ENCODE data around the gene CCR4. TPM values are rescaled to one million over a fixed set of nuclear protein-coding genes. Genes with fewer than 3 reads are reported as not detected.

CCR4 gene
- total RNA-seq, 1 donor: not detected

- no peak overlapping the region for H3K4me3 ChIP-seq (ENCODE audit: insufficient read depth, low read length)
- no peaks in the 10 kb centered on the region for H4K20me1 ChIP-seq (ENCODE audit: insufficient read depth, low read length)
- no peaks in the 10 kb centered on the region for H3K27me3 ChIP-seq (ENCODE audit: insufficient read depth, low read length)
- H3K9me3 ChIP-seq (ENCODE audit: low read depth, low read length): no peaks in the 10 kb centered on the region
- TF ChIP-seq CTCF (IDR thresholded peaks at IDR 0.05; ENCODE audit: extremely low read depth, low read depth, low read length): no peak
- no peak for DNase-seq (ENCODE audit: insufficient read length, low spot score, missing footprints)
- no peaks in the 10 kb centered on the region for H3K4me1 ChIP-seq (ENCODE audit: insufficient read depth, low read length)
- H2AFZ ChIP-seq (ENCODE audit: low read length): no peak overlapping the region
- H3K4me2 ChIP-seq (ENCODE audit: insufficient read depth, low read length): no peak overlapping the region
- no peaks in the 10 kb centered on the region for H3K79me2 ChIP-seq (ENCODE audit: insufficient read depth, low read length)
- H3K27ac ChIP-seq (ENCODE audit: low read depth, low read length): no peak overlapping the region
- no peaks in the 10 kb centered on the region for H3K36me3 ChIP-seq (ENCODE audit: insufficient read depth, low read length)
These were observed 38.7 kb downstream of the CCR4 start for GRCh38 chr3:32990116-32990515.

DNA sequence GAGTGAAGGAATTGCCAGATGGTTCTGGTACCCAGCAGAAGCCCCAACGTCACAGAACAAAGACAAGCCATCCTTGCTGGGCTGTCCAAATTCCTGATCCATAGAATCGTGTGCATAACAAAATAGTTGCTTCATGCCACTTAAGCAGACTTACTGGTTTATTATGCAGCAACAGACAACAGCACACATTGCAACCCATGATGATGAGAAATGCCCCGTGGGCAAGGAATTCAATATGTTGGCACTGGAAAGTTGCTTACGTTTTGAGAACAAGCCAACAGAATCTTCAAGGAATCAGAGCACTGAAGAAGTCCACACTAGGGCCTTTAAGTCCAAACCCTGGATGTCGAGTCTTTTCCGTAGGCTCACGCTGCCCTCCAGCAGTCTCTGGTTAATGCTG is 40.3 kb downstream of the CCR4 start:
- TF ChIP-seq CTCF (IDR thresholded peaks at IDR 0.05; ENCODE audit: extremely low read depth, low read depth, low read length): no peak
- no peaks in the 10 kb centered on the region for H4K20me1 ChIP-seq (ENCODE audit: insufficient read depth, low read length)
- H3K4me3 ChIP-seq (ENCODE audit: insufficient read depth, low read length): no peak overlapping the region
- H3K36me3 ChIP-seq (ENCODE audit: insufficient read depth, low read length): peaks cover 1% of the 10 kb centered on the region
- H3K4me2 ChIP-seq (ENCODE audit: insufficient read depth, low read length): no peak overlapping the region
- H3K4me1 ChIP-seq (ENCODE audit: insufficient read depth, low read length): no peaks in the 10 kb centered on the region
- no peaks in the 10 kb centered on the region for H3K27me3 ChIP-seq (ENCODE audit: insufficient read depth, low read length)
- DNase-seq (ENCODE audit: insufficient read length, low spot score, missing footprints): no peak
- H2AFZ ChIP-seq (ENCODE audit: low read length): no peak overlapping the region
- no peaks in the 10 kb centered on the region for H3K79me2 ChIP-seq (ENCODE audit: insufficient read depth, low read length)
- no peak overlapping the region for H3K27ac ChIP-seq (ENCODE audit: low read depth, low read length)
- no peaks in the 10 kb centered on the region for H3K9me3 ChIP-seq (ENCODE audit: low read depth, low read length)

DNA sequence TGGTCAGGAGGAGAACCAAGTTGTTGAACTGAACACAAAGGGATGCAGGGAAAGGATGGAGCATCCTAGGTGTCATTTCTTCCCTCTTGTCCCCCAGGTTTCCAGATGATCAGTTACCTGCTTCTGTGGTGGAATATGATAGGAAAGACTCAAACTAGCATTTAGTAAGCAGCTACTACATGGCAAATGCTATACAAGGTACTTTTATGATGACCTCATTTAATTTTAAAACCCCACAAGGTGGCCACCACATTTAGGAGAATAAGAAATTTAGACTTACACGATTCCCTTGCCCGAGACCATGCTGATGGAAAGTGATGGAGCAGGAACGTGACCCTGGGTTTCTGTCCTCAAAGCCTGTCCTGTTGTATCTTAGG is 40.9 kb downstream of the CCR4 start:
- H3K4me3 ChIP-seq (ENCODE audit: insufficient read depth, low read length): no peak overlapping the region
- no peak for DNase-seq (ENCODE audit: insufficient read length, low spot score, missing footprints)
- H3K27ac ChIP-seq (ENCODE audit: low read depth, low read length): no peak overlapping the region
- no peak overlapping the region for H3K4me2 ChIP-seq (ENCODE audit: insufficient read depth, low read length)
- no peaks in the 10 kb centered on the region for H4K20me1 ChIP-seq (ENCODE audit: insufficient read depth, low read length)
- no peaks in the 10 kb centered on the region for H3K27me3 ChIP-seq (ENCODE audit: insufficient read depth, low read length)
- H3K36me3 ChIP-seq (ENCODE audit: insufficient read depth, low read length): peaks cover 3% of the 10 kb centered on the region
- H2AFZ ChIP-seq (ENCODE audit: low read length): no peak overlapping the region
- no peak for TF ChIP-seq CTCF (IDR thresholded peaks at IDR 0.05; ENCODE audit: extremely low read depth, low read depth, low read length)
- H3K4me1 ChIP-seq (ENCODE audit: insufficient read depth, low read length): no peaks in the 10 kb centered on the region
- H3K79me2 ChIP-seq (ENCODE audit: insufficient read depth, low read length): no peaks in the 10 kb centered on the region
- H3K9me3 ChIP-seq (ENCODE audit: low read depth, low read length): no peaks in the 10 kb centered on the region

DNA sequence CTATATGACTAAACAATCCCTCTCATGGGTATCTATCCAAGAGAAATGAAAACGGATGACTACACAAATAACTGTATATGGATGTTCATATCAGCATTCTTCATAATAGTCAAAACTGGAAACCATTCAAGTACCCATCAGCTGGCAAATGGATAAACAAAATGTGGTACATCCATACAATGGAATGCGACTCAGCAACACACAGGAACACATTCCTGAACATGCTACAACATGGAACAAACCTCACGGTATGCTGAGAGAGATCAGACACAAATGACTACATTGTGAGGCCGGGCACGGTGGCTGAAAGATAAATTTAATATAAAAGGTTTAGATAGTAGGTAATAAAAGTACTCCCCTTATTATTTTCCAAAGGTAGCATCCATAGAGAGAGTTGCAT is 42.6 kb downstream of the CCR4 start:
- Histone ChIP-seq H3K4me2 (ENCODE audit: insufficient read depth, low read length) (no peak overlapping the region), H3K9me3 (ENCODE audit: low read depth, low read length) (no peaks in the 10 kb centered on the region), H2AFZ (ENCODE audit: low read length) (no peak overlapping the region), H3K4me1 (ENCODE audit: insufficient read depth, low read length) (no peaks in the 10 kb centered on the region), H4K20me1 (ENCODE audit: insufficient read depth, low read length) (no peaks in the 10 kb centered on the region), H3K79me2 (ENCODE audit: insufficient read depth, low read length) (no peaks in the 10 kb centered on the region), H3K27ac (ENCODE audit: low read depth, low read length) (no peak overlapping the region), H3K27me3 (ENCODE audit: insufficient read depth, low read length) (no peaks in the 10 kb centered on the region), H3K36me3 (ENCODE audit: insufficient read depth, low read length) (peaks cover 3% of the 10 kb centered on the region), H3K4me3 (ENCODE audit: insufficient read depth, low read length) (no peak overlapping the region)
- no peak for TF ChIP-seq CTCF (IDR thresholded peaks at IDR 0.05; ENCODE audit: extremely low read depth, low read depth, low read length)
- DNase-seq (ENCODE audit: insufficient read length, low spot score, missing footprints): no peak

Data from osteoblast (primary cell).